GM19238 (cell line): ENCODE data around the gene C1QTNF5.
A peak's percentile ranks its signal among the peaks of the same experiment; 100 is the strongest.

Experiments used
- DNase-seq: peaks from one replicate; pipeline ENCODE4 v3.0.0; 2011; ENCODE audit warnings: low spot score; ENCODE audit not compliant: insufficient read length

C1QTNF5 gene

GRCh38 chr11:119373059-119373920 is 32.6 kb upstream of the C1QTNF5 start:
- DNase-seq = no peak

- DNase-seq = no peak
Observed at GRCh38 chr11:119372260-119373058, 31.8 kb upstream of the C1QTNF5 start.

- no peak for DNase-seq
Observed at GRCh38 chr11:119371778-119372182, 31.1 kb upstream of the C1QTNF5 start.

- DNase-seq = no peak
Observed at GRCh38 chr11:119371067-119371601, 30.5 kb upstream of the C1QTNF5 start.

- no peak for DNase-seq
Observed at GRCh38 chr11:119370486-119371046, 29.9 kb upstream of the C1QTNF5 start.

GRCh38 chr11:119369132-119369925 is 28.6 kb upstream of the C1QTNF5 start:
- no peak for DNase-seq

- no peak for DNase-seq
Observed at GRCh38 chr11:119368121-119369034, 27.7 kb upstream of the C1QTNF5 start.

GRCh38 chr11:119367661-119368120 is 27.0 kb upstream of the C1QTNF5 start:
- DNase-seq = no peak

- no peak for DNase-seq
Observed at GRCh38 chr11:119366690-119367620, 26.3 kb upstream of the C1QTNF5 start.

- no peak for DNase-seq
Observed at GRCh38 chr11:119365071-119365591, 24.4 kb upstream of the C1QTNF5 start.

- DNase-seq = peak; percentile 67
Observed at GRCh38 chr11:119363851-119364590, 23.3 kb upstream of the C1QTNF5 start.

GRCh38 chr11:119363081-119363850 is 22.6 kb upstream of the C1QTNF5 start:
- no peak for DNase-seq

GRCh38 chr11:119362741-119363080 is 22.0 kb upstream of the C1QTNF5 start:
- no peak for DNase-seq

GRCh38 chr11:119361941-119362725 is 21.4 kb upstream of the C1QTNF5 start:
- DNase-seq = no peak

GRCh38 chr11:119361056-119361787 is 20.5 kb upstream of the C1QTNF5 start:
- no peak for DNase-seq
